Left forelimb (tissue), 1 donor: Measurements from ENCODE around the gene MOSPD3.
"Not testable (repeated sequence)": the region's sequence is repeated elsewhere in the genome, so short reads cannot be mapped to it uniquely, and the experiment has no call there.

ENCODE experiments used
- DNase-seq: peaks from one replicate; pipeline ENCODE4 v3.0.0-alpha.2; 2018; ENCODE audit warnings: low spot score

MOSPD3 gene, protein sequence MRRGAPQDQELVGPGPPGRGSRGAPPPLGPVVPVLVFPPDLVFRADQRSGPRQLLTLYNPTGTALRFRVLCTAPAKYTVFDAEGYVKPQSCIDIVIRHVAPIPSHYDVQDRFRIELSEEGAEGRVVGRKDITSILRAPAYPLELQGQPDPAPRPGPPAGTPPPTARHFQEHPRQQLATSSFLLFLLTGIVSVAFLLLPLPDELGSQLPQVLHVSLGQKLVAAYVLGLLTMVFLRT

GRCh38 chr7:100611983-100612729, at the start of gene MOSPD3:
MOSPD3 (plus strand) TSS chr7:100612540; CDS start chr7:100612792, 252 bp downstream.
- DNase-seq, result peak; percentile 99

DNA sequence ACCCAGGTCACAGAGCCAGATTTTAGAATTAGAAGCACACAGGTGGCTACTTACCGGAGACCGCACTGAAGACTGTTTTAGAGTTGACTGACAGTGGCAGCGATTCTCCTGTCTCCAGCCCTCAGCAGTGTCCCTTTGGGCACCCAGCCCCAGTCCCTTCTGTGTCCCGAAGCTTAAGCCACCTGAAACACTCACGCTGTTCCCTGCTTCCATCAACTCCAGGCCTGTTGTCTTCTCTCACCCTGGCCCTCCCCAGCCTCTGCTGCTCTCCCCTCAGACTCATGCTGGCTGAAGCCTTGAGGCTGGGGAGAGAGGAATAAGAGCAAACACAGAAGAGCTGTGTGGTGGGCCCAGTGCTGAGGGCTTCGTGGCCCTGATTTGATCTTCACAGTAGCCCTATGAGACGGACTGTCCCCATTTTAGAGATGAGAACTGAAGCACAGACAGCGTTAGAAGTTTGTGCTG, 49.2 kb upstream of the MOSPD3 start:
- peak; percentile 44 for DNase-seq

- DNase-seq, result peak; percentile 77
These were observed 48.4 kb upstream of the MOSPD3 start for GRCh38 chr7:100563809-100564400.

- not testable (repeated sequence) for DNase-seq
These were observed 47.9 kb upstream of the MOSPD3 start for GRCh38 chr7:100564405-100564804.

- DNase-seq, result peak; percentile 30
These were observed 47.2 kb upstream of the MOSPD3 start for GRCh38 chr7:100565133-100565571.

DNA sequence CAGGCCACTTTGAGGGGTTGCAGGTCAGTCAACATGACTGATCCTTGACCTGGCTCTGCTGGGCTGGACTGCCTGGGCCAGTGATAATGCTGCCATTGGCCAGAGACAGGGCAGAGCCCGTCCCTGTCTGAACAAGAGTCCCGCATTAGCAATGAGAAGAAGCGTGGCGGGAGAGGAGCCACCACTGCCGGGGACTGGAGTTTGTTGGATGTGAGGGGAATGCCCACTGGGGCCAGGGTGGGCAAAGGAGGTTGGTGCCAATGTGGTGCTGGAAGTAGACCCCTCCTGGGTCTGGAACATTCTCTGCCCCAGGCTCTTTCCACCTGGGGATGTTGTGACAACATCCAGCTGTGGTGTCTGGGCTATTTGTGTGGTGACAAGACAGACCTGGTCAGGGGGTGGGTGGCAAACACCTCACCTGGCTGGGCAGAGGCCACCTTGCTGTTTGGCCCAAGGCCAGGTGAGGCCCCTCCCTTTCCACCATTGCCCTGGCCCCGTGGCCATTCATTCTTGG, 46.3 kb upstream of the MOSPD3 start:
- DNase-seq, result peak; percentile 47

GRCh38 chr7:100567031-100567730, 45.2 kb upstream of the MOSPD3 start:
- peak; percentile 62 for DNase-seq

DNA sequence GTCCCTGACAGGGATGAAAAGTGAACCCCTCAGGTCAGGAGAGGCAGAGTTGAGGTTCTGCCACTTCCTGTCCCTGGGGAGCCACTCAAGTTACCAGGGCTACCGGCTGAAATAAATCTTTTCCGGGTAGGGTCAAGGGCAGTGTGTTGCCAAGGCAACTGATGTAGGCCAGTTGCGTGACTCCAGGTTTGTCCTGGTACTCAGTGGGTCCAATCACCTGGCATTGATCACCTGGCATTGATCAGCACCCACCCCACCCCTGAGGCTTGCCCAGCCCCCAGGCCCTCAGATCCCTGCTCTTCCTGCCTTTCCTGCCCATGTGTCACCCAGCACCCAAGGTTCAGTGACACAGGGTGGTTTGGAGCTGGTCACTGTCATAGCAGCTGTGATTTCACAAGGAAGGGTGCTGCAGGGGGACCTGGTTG, 44.6 kb upstream of the MOSPD3 start:
- DNase-seq, result no peak

DNA sequence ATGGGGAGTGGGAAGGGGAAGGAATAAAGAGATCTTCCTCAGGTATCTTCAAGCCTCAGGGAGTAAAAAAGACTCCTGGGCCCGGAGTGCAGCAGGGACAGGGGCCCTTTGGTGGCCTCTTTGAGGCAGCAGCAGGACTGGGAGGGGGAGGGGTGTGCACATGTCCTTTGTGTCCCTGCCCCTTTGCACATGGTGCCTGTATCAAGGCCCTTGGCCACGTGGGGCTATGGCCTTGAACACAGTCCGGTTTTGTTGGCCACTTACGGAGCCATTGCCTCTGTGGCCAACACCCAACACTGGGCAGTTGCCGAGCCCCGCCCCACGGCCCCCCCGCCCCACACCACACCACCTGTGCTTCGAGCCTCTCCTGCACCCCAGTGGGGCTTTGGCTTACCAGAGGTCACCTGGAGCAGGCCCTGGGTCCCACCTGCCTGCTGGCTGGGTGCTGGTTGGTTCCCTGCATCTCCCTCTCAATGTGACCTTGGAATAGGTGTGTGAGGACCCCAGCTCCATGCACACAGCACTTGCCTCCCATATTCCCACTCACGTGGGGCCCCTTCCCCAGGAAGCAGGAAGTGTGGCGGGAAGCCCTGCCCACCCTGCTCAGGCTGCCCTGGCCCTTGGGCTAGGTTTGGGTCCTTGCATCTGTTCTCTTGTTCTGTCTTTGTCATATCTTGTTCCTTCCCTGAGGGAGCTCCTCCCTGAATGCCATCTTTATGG, 44.0 kb upstream of the MOSPD3 start:
- peak; percentile 57 for DNase-seq

DNA sequence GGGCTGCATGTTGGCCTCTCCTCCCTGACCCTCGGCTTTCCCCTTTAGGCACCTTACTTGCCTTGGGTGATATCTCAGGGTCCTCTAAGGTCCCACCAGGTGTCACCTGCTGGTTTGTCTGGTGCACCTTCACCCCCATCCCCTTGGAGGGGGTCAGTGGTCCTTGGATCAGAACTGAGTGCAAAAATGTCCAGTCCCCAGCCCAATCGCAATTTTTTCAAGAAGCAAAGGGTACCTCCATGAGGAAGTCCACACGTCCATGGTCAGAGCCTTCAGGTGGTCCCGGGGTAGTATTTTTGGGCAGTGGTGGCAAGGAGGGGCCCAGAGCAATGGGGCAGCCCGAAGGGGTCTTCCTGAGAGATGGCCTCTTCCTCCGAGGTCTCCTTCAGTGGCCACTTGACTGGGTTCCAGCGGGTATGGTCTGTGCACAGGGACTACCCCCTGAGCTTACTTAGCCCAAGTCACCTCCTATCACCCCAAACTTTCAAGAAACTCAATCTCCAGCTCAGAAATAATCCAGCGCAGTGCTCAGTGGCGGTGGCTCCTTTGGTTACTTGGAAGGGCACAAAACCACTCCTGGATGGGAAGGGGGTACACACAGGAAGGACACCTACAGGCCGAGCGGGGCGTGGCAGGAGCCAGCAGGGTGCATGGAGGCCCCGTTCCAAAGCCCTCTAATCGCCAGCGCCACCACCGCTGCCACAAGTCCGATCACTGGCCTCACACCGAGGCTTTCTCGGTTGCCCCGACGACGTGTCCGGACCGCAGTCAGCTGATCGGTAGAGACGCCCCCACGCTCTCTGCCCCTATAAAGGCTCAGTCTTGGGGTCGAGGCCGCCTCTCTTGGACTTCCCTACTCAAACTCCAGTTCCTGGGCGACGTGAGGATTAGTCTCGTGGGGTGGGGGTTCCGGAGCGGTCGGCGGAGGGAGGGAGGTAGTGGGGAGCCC, 43.2 kb upstream of the MOSPD3 start:
- peak; percentile 69 for DNase-seq

- DNase-seq, result no peak
These were observed 41.1 kb upstream of the MOSPD3 start for GRCh38 chr7:100570954-100571828.

DNA sequence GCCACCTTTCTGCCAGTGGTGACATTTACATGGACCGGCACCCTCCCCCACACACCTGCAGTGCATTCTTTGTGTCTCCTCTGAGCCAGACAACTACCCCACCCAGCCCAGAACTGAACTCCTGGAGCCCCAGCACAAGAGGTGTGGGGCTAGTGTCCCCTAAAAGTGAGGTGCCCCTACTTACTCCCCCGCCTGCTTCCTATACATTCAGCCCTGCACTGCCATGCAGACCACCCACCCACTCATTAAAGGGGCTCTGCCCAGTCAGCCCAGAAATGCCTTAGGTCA, 40.6 kb upstream of the MOSPD3 start:
- DNase-seq, result no peak

DNA sequence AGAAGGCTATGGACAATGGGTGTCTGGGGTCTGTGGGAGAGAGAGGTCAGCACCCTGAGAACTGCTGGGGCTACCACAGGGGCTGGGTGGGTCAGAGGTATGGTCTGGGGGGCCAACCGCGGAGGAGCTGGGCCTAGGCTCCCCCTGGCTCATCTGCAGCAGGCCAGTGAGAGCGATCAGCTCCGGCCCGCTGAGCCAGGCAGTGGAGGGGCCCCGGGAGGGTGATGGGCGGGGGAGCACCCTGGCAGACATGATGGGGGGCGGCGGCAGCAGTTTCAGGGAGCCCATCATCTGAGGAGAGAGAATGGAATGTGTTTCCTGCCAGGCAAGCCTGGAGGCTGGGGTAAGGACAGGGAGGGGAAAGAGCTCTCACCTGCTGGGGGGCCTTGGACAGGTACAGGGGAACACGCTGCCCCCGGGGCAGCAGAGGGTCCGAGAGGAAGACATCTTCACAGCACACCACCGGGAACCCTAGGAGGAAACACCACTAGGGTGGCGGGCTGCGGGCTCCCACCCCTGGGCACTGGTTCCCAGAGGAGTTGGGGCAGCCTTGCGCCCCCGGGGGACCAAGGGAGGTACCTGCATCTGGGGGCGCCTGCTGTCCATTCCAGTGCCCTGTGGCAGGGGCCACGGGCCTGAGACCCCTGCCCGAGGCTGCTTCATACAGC, 39.9 kb upstream of the MOSPD3 start:
- DNase-seq, result no peak

- no peak for DNase-seq
These were observed 39.2 kb upstream of the MOSPD3 start for GRCh38 chr7:100572949-100573675.

GRCh38 chr7:100573691-100574361, 38.5 kb upstream of the MOSPD3 start, which contains the start of gene SAP25:
SAP25 (minus strand) TSS chr7:100573900; CDS start chr7:100573742, 158 bp downstream.
- DNase-seq, result no peak

- no peak for DNase-seq
These were observed 37.8 kb upstream of the MOSPD3 start for GRCh38 chr7:100574362-100575205.
